ENCODE measurements around the gene ATXN7. TPM values are rescaled to one million over a fixed set of nuclear protein-coding genes. Genes with fewer than 3 reads are reported as not detected.
A peak's percentile ranks its signal among the peaks of the same experiment; 100 is the strongest.

ATXN7 gene
- total and polyA plus RNA-seq, 10 of the 15 experiments (the other 5 are each of a cell fraction or from before 2014, with no cell fraction given) = 0.83 to 24.6 (median 8.5) TPM

- TF ChIP-seq BCL3 (IDR thresholded peaks at IDR 0.05; ENCODE audit: borderline replicate concordance, insufficient read depth, low read depth, low read length, poor library complexity, severe bottlenecking) = peak; percentile 58
- TF ChIP-seq ELK1 (IDR thresholded peaks at IDR 0.05; ENCODE audit: low read depth, low read length) = no peak
- TF ChIP-seq JUNB (IDR thresholded peaks at IDR 0.05) = no peak
- no peak for TF ChIP-seq KDM1A (IDR thresholded peaks at IDR 0.05; ENCODE audit: borderline replicate concordance)
- no peak for TF ChIP-seq PRDM15 (CRISPR knock-in tag; IDR thresholded peaks at IDR 0.05)
- no peak; the same call in 1 of the 2 replicates for TF ChIP-seq HCFC1 (IDR thresholded peaks at IDR 0.05; ENCODE audit: low read length)
- TF ChIP-seq NR2F1 (conservative IDR thresholded peaks at IDR 0.05) = peak; percentile 55
- TF ChIP-seq REST (IDR thresholded peaks at IDR 0.05; ENCODE audit: low read depth, low read length) = no peak
- no peak for TF ChIP-seq USF2 (IDR thresholded peaks at IDR 0.05; ENCODE audit: borderline replicate concordance, low read depth, low read length)
- TF ChIP-seq RELA (IDR thresholded peaks at IDR 0.05; ENCODE audit: borderline replicate concordance, partially characterized antibody) = peak; percentile 40
- no peak for TF ChIP-seq ZBED1 (IDR thresholded peaks at IDR 0.05; ENCODE audit: borderline replicate concordance)
- 0 out of 2 replicates have a peak, but pooled peaks have one; percentile 38 for TF ChIP-seq TAF1 (IDR thresholded peaks at IDR 0.05; ENCODE audit: borderline replicate concordance, low read depth, low read length)
- TF ChIP-seq TCF12 (IDR thresholded peaks at IDR 0.05; ENCODE audit: low read depth, low read length) = 0 out of 2 replicates have a peak, but pooled peaks have one; percentile 26
- TF ChIP-seq ZZZ3 (IDR thresholded peaks at IDR 0.05; ENCODE audit: control insufficient read depth, insufficient read length, low read depth) = no peak
- TF ChIP-seq SIN3A (IDR thresholded peaks at IDR 0.05; ENCODE audit: low read depth, low read length) = 0 out of 2 replicates have a peak, but pooled peaks have one; percentile 50
- TF ChIP-seq POLR2AphosphoS5 (IDR thresholded peaks at IDR 0.05; ENCODE audit: low read length) = no peak; the same call in 1 of the 2 replicates
- TF ChIP-seq ZNF217 (IDR thresholded peaks at IDR 0.05) = peak; percentile 62; the same call in 1 of the 2 replicates
- no peak for TF ChIP-seq FOXM1 (IDR thresholded peaks at IDR 0.05; ENCODE audit: low read depth, low read length)
- TF ChIP-seq RCOR1 (conservative IDR thresholded peaks at IDR 0.05; ENCODE audit: low read depth, low read length) = no peak
Observed at GRCh38 chr3:63911873-63912767, 48.5 kb downstream of the ATXN7 start, which contains the start of gene SCAANT1 (continued).

Measured in GM12878 (cell line).